Panc1 (cell line): Measurements from ENCODE around the gene LSM4. TPM values are rescaled to one million over a fixed set of nuclear protein-coding genes. Genes with fewer than 3 reads are reported as not detected.

Experiments used
- ATAC-seq: fragments of 200-7000 bp; cut with Tn5 transposase; 2 replicates; pipeline ENCODE4 v1.9.1; 2020; ENCODE audit warnings: mild to moderate bottlenecking, moderate library complexity
- BruUV-seq: library from RNA; stranded (reverse); fragments of 400-500 nt; replicated peaks from 2 replicates; lab custom pipeline; 2021; lab: Mats Ljungman, UMichigan
- CTCF ChIA-PET: fragments of 300-600 bp; sonication (Branson Sonifier 250); formaldehyde crosslinking; loops from one replicate; lab custom pipeline; 2022; ENCODE audit warnings: antibody characterized with exemption; lab: Charles Lee
- POLR2A ChIA-PET: fragments of 300-600 bp; sonication (Branson Sonifier 250); formaldehyde crosslinking; loops from one replicate; lab custom pipeline; 2022; ENCODE audit warnings: antibody characterized with exemption; lab: Charles Lee
- DNase-seq: peaks from one replicate; pipeline ENCODE4 v3.0.0-alpha.2; 2010; ENCODE audit warnings: low read depth, low spot score
- H3K27ac ChIP-seq: 2 replicates; pipeline ENCODE4 v1.5.1; 2011; ENCODE audit warnings: mild to moderate bottlenecking, low read length, inconsistent platforms
- H3K27me3 ChIP-seq: fragments of 200-500 bp; sonication (Bioruptor generic); 2 replicates; pipeline ENCODE4 v1.6.0; 2014; ENCODE audit warnings: low read length, inconsistent platforms; ENCODE audit not compliant: control insufficient read depth, insufficient read depth
- H3K36me3 ChIP-seq: fragments of 200-500 bp; sonication (Bioruptor generic); 2 replicates; pipeline ENCODE4 v1.5.1; 2014; ENCODE audit warnings: inconsistent platforms, mild to moderate bottlenecking, low read length, moderate library complexity; ENCODE audit not compliant: control insufficient read depth, insufficient read depth
- H3K4me1 ChIP-seq: 2 replicates; pipeline ENCODE4 v1.5.1; 2011; ENCODE audit warnings: inconsistent platforms, mild to moderate bottlenecking, low read length, moderate library complexity; ENCODE audit not compliant: control insufficient read depth, insufficient read depth
- H3K4me3 ChIP-seq, 2 experiments: 2 replicates each; pipeline ENCODE4 v1.5.1; 2011 to 2012; ENCODE audit warnings: low read depth in 2 of 2, low read length in 2 of 2, mild to moderate bottlenecking in 2 of 2, inconsistent platforms in 1 of 2, moderate library complexity in 1 of 2
- H3K9me3 ChIP-seq: fragments of 200-500 bp; sonication (Bioruptor generic); 2 replicates; pipeline ENCODE4 v1.5.1; 2014; ENCODE audit warnings: low read depth, mild to moderate bottlenecking, inconsistent platforms, low read length, moderate library complexity; ENCODE audit not compliant: control insufficient read depth, insufficient read depth
- POLR2AphosphoS5 ChIP-seq: IDR thresholded peaks from 2 replicates; pipeline ENCODE4 v1.6.1; 2012; ENCODE audit warnings: mild to moderate bottlenecking, low read depth, low read length, moderate library complexity
- SIN3A ChIP-seq: IDR thresholded peaks from 2 replicates; pipeline ENCODE4 v1.6.1; 2012; ENCODE audit warnings: low read depth, mild to moderate bottlenecking, low read length, moderate library complexity, borderline replicate concordance; ENCODE audit not compliant: insufficient read depth
- TCF7L2 ChIP-seq: IDR thresholded peaks from 2 replicates; pipeline ENCODE4 v1.6.1; 2011; ENCODE audit warnings: mild to moderate bottlenecking, low read depth, low read length, inconsistent platforms
- in situ Hi-C: cut with HindIII; loops from 2 replicates; pipeline ENCODE4 v1.10.0; 2016; ENCODE audit warnings: low sequenced_read_pairs, low pct_unique_long_range_greater_than_20kb
- intact Hi-C: fragments of 100-400 bp; cut with micrococcal nuclease; formaldehyde crosslinking; loops from one replicate; pipeline ENCODE4 v1.10.0; 2022; ENCODE audit not compliant: unreplicated experiment
- total RNA-seq: library from RNA; stranded (reverse); gene quantifications from one replicate; pipeline ENCODE4 v1.2.1, GENCODE V29; 2021; ENCODE audit not compliant: unreplicated experiment
- TF ChIP-seq, protein P1 (sequence below): fragments of 450-650 bp; IDR thresholded peaks from 2 replicates; pipeline ENCODE4 v1.5.1; 2017; ENCODE audit warnings: mild to moderate bottlenecking
- TF ChIP-seq, protein P2 (sequence below), 2 experiments: IDR thresholded peaks; 2 replicates each; pipeline ENCODE4 v1.6.1; 2011 to 2012; ENCODE audit warnings: low read depth in 2 of 2, control low read depth in 1 of 2, low read length in 1 of 2, mild to moderate bottlenecking in 1 of 2, moderate library complexity in 1 of 2; ENCODE audit not compliant: insufficient read depth in 1 of 2

The LSM4 gene
- total RNA-seq, 1 experiment from 2014 or later = 209 TPM

DNA sequence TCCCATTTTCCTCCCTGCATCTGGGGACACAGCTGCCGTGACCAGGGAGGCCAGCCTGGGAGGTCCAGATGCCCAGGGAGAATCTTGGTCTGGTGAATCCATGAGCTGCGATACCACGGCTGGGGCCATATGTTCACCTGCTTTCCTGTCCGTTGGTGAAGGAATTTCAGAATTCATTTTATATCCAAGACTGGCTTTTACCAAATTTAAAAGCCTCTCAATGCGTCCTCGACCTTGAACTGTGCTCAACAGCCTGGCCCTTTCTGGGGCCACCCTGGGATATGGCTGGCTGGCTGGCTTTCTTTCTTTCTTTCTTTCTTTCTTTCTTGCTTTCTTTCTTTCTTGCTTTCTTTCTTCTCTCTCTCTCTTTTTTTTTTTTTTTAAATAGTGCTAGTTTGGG is 40.9 kb upstream of the LSM4 start:
- POLR2A ChIA-PET = interaction anchor here (0.7 kb wide), 1 partner anchor 10 kb away, joined by 3 read pairs; no protein-coding TSS in a partner anchor
- Histone ChIP-seq H3K4me1 (peaks cover 23% of the 10 kb centered on the region), H3K27me3 (no peaks in the 10 kb centered on the region), H3K4me3 (no peak overlapping the region), H3K27ac (peak overlapping the region; percentile 83), H3K9me3 (no peaks in the 10 kb centered on the region), H3K36me3 (no peaks in the 10 kb centered on the region)
- no peak for DNase-seq
- no TSS peak for BruUV-seq
- no peak for ATAC-seq
- TF ChIP-seq TCF7L2 (no peak), POLR2AphosphoS5 (no peak), SIN3A (no peak)
- TF ChIP-seq, protein P1, sequence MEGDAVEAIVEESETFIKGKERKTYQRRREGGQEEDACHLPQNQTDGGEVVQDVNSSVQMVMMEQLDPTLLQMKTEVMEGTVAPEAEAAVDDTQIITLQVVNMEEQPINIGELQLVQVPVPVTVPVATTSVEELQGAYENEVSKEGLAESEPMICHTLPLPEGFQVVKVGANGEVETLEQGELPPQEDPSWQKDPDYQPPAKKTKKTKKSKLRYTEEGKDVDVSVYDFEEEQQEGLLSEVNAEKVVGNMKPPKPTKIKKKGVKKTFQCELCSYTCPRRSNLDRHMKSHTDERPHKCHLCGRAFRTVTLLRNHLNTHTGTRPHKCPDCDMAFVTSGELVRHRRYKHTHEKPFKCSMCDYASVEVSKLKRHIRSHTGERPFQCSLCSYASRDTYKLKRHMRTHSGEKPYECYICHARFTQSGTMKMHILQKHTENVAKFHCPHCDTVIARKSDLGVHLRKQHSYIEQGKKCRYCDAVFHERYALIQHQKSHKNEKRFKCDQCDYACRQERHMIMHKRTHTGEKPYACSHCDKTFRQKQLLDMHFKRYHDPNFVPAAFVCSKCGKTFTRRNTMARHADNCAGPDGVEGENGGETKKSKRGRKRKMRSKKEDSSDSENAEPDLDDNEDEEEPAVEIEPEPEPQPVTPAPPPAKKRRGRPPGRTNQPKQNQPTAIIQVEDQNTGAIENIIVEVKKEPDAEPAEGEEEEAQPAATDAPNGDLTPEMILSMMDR = no peak
- TF ChIP-seq, protein P2, sequence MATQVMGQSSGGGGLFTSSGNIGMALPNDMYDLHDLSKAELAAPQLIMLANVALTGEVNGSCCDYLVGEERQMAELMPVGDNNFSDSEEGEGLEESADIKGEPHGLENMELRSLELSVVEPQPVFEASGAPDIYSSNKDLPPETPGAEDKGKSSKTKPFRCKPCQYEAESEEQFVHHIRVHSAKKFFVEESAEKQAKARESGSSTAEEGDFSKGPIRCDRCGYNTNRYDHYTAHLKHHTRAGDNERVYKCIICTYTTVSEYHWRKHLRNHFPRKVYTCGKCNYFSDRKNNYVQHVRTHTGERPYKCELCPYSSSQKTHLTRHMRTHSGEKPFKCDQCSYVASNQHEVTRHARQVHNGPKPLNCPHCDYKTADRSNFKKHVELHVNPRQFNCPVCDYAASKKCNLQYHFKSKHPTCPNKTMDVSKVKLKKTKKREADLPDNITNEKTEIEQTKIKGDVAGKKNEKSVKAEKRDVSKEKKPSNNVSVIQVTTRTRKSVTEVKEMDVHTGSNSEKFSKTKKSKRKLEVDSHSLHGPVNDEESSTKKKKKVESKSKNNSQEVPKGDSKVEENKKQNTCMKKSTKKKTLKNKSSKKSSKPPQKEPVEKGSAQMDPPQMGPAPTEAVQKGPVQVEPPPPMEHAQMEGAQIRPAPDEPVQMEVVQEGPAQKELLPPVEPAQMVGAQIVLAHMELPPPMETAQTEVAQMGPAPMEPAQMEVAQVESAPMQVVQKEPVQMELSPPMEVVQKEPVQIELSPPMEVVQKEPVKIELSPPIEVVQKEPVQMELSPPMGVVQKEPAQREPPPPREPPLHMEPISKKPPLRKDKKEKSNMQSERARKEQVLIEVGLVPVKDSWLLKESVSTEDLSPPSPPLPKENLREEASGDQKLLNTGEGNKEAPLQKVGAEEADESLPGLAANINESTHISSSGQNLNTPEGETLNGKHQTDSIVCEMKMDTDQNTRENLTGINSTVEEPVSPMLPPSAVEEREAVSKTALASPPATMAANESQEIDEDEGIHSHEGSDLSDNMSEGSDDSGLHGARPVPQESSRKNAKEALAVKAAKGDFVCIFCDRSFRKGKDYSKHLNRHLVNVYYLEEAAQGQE (IDR thresholded peaks at IDR 0.05; ENCODE audit: insufficient read depth in 1 of 2, low read depth in 2 of 2, low read length in 1 of 2) = no peak
- intact Hi-C loops = no loop called here
- in situ Hi-C loops = no loop called here
- CTCF ChIA-PET = interaction anchor here (1.4 kb wide), 1 partner anchor 22 kb away, joined by 4 read pairs; the partner anchor contains the start of gene GDF15

DNA sequence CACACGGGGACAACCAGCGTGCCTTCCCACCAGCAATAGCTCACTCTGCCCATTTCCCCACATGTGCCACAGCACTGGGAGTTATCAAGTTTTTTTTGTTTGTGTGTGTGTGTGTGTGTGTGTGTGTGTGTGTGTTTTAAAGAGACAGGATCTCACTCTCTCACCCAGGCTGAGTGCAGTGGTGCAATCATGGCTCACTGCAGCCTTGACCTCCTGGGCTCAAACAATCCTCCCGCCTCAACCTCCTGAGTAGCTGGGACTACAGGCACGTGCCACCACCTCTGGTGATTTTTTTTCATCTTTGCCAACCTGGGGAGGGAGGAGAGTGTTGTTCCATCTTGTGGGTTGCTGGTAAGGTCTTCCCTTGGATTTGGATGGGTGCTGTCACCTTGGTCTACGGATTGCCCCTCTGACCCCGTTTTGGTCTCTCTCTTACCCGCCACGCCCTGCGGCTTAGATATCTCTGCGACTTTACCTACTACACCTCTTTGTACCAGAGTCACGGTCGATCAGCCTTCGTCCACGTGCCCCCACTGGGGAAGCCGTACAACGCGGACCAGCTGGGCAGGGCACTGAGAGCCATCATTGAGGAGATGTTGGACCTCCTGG is 40.2 kb upstream of the LSM4 start:
- in situ Hi-C loops = no loop called here
- DNase-seq (no peak), ATAC-seq (no peak)
- peak overlapping the region; percentile 83 for H3K27ac ChIP-seq
- no peaks in the 10 kb centered on the region for H3K9me3 ChIP-seq
- ChIA-PET CTCF (no interaction called here), POLR2A (interaction anchor here (0.6 kb wide), 2 partner anchors 85 to 208 kb away, joined by 6 to 9 read pairs; no protein-coding TSS in a partner anchor)
- TF ChIP-seq, protein P1 = no peak
- TF ChIP-seq SIN3A (no peak), POLR2AphosphoS5 (no peak), TCF7L2 (no peak)
- TF ChIP-seq, protein P2 (IDR thresholded peaks at IDR 0.05; ENCODE audit: insufficient read depth in 1 of 2, low read depth in 2 of 2, low read length in 1 of 2) = no peak
- intact Hi-C loops = no loop called here
- H3K36me3 ChIP-seq = no peaks in the 10 kb centered on the region
- no peaks in the 10 kb centered on the region for H3K27me3 ChIP-seq
- BruUV-seq = no TSS peak
- no peak overlapping the region for H3K4me3 ChIP-seq
- H3K4me1 ChIP-seq = peaks cover 23% of the 10 kb centered on the region
